Measurements from ENCODE around the gene MYH13.

Gene MYH13

GRCh38 chr17:10339051-10339450 is 33.8 kb downstream of the MYH13 start:
- no peak for DNase-seq

- no peak for DNase-seq
Measured at GRCh38 chr17:10337976-10338375, 34.8 kb downstream of the MYH13 start.

GRCh38 chr17:10337136-10337535 is 35.7 kb downstream of the MYH13 start:
- no peak for DNase-seq

- no peak for DNase-seq
Measured at GRCh38 chr17:10336393-10336792, 36.4 kb downstream of the MYH13 start.

GRCh38 chr17:10332515-10332914 is 40.3 kb downstream of the MYH13 start:
- DNase-seq, result no peak

- DNase-seq, result no peak
Measured at GRCh38 chr17:10328971-10329923, 43.6 kb downstream of the MYH13 start.

GRCh38 chr17:10328206-10328605 is 44.6 kb downstream of the MYH13 start:
- DNase-seq, result no peak

- DNase-seq, result peak; percentile 59
Measured at GRCh38 chr17:10327640-10328039, 45.2 kb downstream of the MYH13 start.

- no peak for DNase-seq
Measured at GRCh38 chr17:10325031-10325695, 47.6 kb downstream of the MYH13 start.

- DNase-seq, result no peak
Measured at GRCh38 chr17:10323812-10324610, 48.8 kb downstream of the MYH13 start.

GRCh38 chr17:10318535-10318934 is 54.3 kb downstream of the MYH13 start:
- no peak for DNase-seq

GRCh38 chr17:10317543-10317834 is 55.3 kb downstream of the MYH13 start:
- DNase-seq, result no peak

GRCh38 chr17:10316801-10317542 is 55.8 kb downstream of the MYH13 start:
- no peak for DNase-seq

- no peak for DNase-seq
Measured at GRCh38 chr17:10314329-10314728, 58.5 kb downstream of the MYH13 start.

GRCh38 chr17:10313037-10313672 is 59.7 kb downstream of the MYH13 start:
- DNase-seq, result no peak

GRCh38 chr17:10311131-10311530 is 61.7 kb downstream of the MYH13 start:
- no peak for DNase-seq

- DNase-seq, result no peak
Measured at GRCh38 chr17:10309003-10309974, 63.5 kb downstream of the MYH13 start.

- no peak for DNase-seq
Measured at GRCh38 chr17:10306585-10306984, 66.2 kb downstream of the MYH13 start.

GRCh38 chr17:10305398-10305797 is 67.4 kb downstream of the MYH13 start:
- DNase-seq, result no peak

- DNase-seq, result no peak
Measured at GRCh38 chr17:10304758-10305300, 68.0 kb downstream of the MYH13 start.

GRCh38 chr17:10297691-10298090 is 75.1 kb downstream of the MYH13 start:
- no peak for DNase-seq
